ENCODE data around the gene STAT4. TPM values are rescaled to one million over a fixed set of nuclear protein-coding genes. Genes with fewer than 3 reads are reported as not detected.

STAT4 gene
- total RNA-seq, 1 experiment from 2014 or later: 0.44 TPM

GRCh38 chr2:191199929-191200512, 49.2 kb upstream of the STAT4 start:
- Mint-ChIP-seq H3K27me3 (ENCODE audit: low read depth) (no peaks in the 10 kb centered on the region), H3K9me3 (peaks cover 5% of the 10 kb centered on the region), H3K4me3 (no peak overlapping the region), H3K27ac (no peak overlapping the region), H3K4me1 (peaks cover 9% of the 10 kb centered on the region), H3K36me3 (no peaks in the 10 kb centered on the region)
- no peak for ATAC-seq
- CTCF ChIA-PET: no interaction called here
- DNase-seq (ENCODE audit: low spot score): no peak
- no peak for TF ChIP-seq GTF2I (CRISPR knock-in tag; conservative IDR thresholded peaks at IDR 0.05)
- no peak for TF ChIP-seq CBFB (CRISPR knock-in tag; IDR thresholded peaks at IDR 0.05; ENCODE audit: low read depth)
- POLR2A ChIA-PET: no interaction called here

- DNase-seq (ENCODE audit: low spot score) (no peak), ATAC-seq (no peak)
- H3K9me3 Mint-ChIP-seq: peaks cover 5% of the 10 kb centered on the region
- TF ChIP-seq E2F4 (CRISPR knock-in tag; IDR thresholded peaks at IDR 0.05; ENCODE audit: borderline replicate concordance, low read depth) (no peak), ZNF263 (CRISPR knock-in tag; IDR thresholded peaks at IDR 0.05; ENCODE audit: low read depth) (no peak), GRHL2 (CRISPR knock-in tag; IDR thresholded peaks at IDR 0.05; ENCODE audit: insufficient replicate concordance, severe bottlenecking) (no peak), OVOL2 (CRISPR knock-in tag; IDR thresholded peaks at IDR 0.05; ENCODE audit: borderline replicate concordance) (no peak), ZNF425 (CRISPR knock-in tag; conservative IDR thresholded peaks at IDR 0.05) (no peak), GTF2I (CRISPR knock-in tag; conservative IDR thresholded peaks at IDR 0.05) (no peak), EMX1 (CRISPR knock-in tag; IDR thresholded peaks at IDR 0.05) (no peak), HMGA2 (CRISPR knock-in tag; IDR thresholded peaks at IDR 0.05) (no peak), NFYB (CRISPR knock-in tag; conservative IDR thresholded peaks at IDR 0.05; ENCODE audit: low read depth) (no peak), USF1 (CRISPR knock-in tag; IDR thresholded peaks at IDR 0.05) (no peak)
- POLR2A ChIA-PET: no interaction called here
- CTCF ChIA-PET: no interaction called here
- no peaks in the 10 kb centered on the region for H3K27me3 Mint-ChIP-seq (ENCODE audit: low read depth)
- no peak overlapping the region for H3K27ac Mint-ChIP-seq
- H3K4me3 Mint-ChIP-seq: no peak overlapping the region
- H3K4me1 Mint-ChIP-seq: peaks cover 6% of the 10 kb centered on the region
- no peaks in the 10 kb centered on the region for H3K36me3 Mint-ChIP-seq
These were observed 47.5 kb upstream of the STAT4 start for GRCh38 chr2:191198271-191198670.

GRCh38 chr2:191197096-191197495, 46.3 kb upstream of the STAT4 start:
- Mint-ChIP-seq H3K27ac (no peak overlapping the region), H3K4me3 (no peak overlapping the region), H3K9me3 (peaks cover 5% of the 10 kb centered on the region), H3K27me3 (ENCODE audit: low read depth) (no peaks in the 10 kb centered on the region), H3K4me1 (peaks cover 1% of the 10 kb centered on the region; the same call in 1 of the 2 replicates), H3K36me3 (no peaks in the 10 kb centered on the region)
- TF ChIP-seq KAT7 (CRISPR knock-in tag; IDR thresholded peaks at IDR 0.05; ENCODE audit: borderline replicate concordance) (no peak), RELA (CRISPR knock-in tag; IDR thresholded peaks at IDR 0.05; ENCODE audit: borderline replicate concordance) (no peak), ZBTB43 (CRISPR knock-in tag; IDR thresholded peaks at IDR 0.05) (no peak), HMGXB4 (CRISPR knock-in tag; IDR thresholded peaks at IDR 0.05) (no peak), ZNF232 (CRISPR knock-in tag; IDR thresholded peaks at IDR 0.05) (no peak), TP53 (CRISPR knock-in tag; IDR thresholded peaks at IDR 0.05) (no peak), FOXJ3 (CRISPR knock-in tag; IDR thresholded peaks at IDR 0.05; ENCODE audit: borderline replicate concordance) (no peak), MLX (CRISPR knock-in tag; IDR thresholded peaks at IDR 0.05) (no peak), E2F4 (CRISPR knock-in tag; IDR thresholded peaks at IDR 0.05; ENCODE audit: borderline replicate concordance, low read depth) (no peak)
- ChIA-PET CTCF (no interaction called here), POLR2A (no interaction called here)
- ATAC-seq (no peak), DNase-seq (ENCODE audit: low spot score) (no peak)
